ENCODE measurements around the gene ZNF275.

DNA sequence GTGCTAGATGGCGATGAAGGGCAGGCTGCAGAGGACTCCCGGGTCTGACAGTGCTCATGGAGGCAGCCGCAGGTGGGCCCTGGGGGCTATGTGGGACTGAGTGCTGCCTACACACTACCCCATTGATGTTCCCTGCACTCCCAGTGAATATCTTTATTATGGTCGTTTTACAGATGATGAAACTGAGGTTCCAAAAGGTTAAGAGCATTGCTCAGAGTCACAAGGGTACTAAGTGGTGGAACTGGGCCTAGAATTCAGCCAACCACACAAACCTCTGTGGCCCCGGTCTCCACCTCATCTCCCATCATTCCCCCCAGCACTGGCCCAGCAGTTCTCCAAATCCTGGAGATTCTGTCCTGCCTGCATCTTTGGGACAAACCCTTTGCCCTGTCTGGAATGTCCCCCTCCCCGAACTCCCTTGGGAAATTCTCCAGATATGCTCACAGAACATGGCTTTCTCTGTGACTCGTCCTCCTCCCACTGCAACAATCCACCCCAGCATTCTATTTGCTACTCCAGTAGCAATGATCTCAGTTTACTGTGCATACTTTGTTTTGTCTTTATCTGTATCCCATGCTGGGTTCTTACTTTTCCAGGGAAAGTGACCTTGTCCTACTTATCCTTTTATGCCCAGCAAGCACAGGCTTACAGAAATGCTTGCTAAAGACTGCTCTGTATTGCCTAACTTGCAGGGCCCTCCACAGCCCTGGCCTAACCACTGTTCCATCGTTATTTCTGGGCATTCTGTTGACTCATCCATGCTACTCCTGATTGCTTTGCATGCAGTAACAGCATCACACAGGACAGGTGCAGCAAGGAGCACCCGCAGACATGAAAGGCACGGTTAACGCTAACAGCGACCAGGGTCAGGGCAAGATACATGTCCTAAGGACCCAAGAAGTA is 26.4 kb upstream of the ZNF275 start:
- TF ChIP-seq POLR2A (IDR thresholded peaks at IDR 0.05) (no peak), EP300 (IDR thresholded peaks at IDR 0.05) (no peak)
- TF ChIP-seq, protein P1, sequence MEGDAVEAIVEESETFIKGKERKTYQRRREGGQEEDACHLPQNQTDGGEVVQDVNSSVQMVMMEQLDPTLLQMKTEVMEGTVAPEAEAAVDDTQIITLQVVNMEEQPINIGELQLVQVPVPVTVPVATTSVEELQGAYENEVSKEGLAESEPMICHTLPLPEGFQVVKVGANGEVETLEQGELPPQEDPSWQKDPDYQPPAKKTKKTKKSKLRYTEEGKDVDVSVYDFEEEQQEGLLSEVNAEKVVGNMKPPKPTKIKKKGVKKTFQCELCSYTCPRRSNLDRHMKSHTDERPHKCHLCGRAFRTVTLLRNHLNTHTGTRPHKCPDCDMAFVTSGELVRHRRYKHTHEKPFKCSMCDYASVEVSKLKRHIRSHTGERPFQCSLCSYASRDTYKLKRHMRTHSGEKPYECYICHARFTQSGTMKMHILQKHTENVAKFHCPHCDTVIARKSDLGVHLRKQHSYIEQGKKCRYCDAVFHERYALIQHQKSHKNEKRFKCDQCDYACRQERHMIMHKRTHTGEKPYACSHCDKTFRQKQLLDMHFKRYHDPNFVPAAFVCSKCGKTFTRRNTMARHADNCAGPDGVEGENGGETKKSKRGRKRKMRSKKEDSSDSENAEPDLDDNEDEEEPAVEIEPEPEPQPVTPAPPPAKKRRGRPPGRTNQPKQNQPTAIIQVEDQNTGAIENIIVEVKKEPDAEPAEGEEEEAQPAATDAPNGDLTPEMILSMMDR (IDR thresholded peaks at IDR 0.05) = no peak
